GM23338 (cell line): ENCODE results near the gene NET1. TPM values are rescaled to one million over a fixed set of nuclear protein-coding genes. Genes with fewer than 3 reads are reported as not detected.

Experiments used
- ATAC-seq: fragments of 200-7000 bp; cut with Tn5 transposase; 3 replicates; pipeline ENCODE4 v1.9.1; 2020
- DNase-seq: peaks from one replicate; pipeline ENCODE4 v3.0.0-alpha.2; 2015; ENCODE audit warnings: low spot score
- H2AFZ ChIP-seq: fragments of 200-600 bp; sonication (generic); 2 replicates; pipeline ENCODE4 v1.8.0; 2016; ENCODE audit warnings: antibody characterized with exemption, mild to moderate bottlenecking, moderate library complexity
- H3F3A ChIP-seq: fragments of 200-600 bp; sonication (generic); replicated peaks from 2 replicates; pipeline ENCODE4 v1.8.0; 2017; ENCODE audit warnings: antibody characterized with exemption, mixed run types, low read depth
- H3K27ac ChIP-seq: fragments of 200-600 bp; sonication (generic); 2 replicates; pipeline ENCODE4 v1.6.1; 2016; ENCODE audit warnings: low read depth
- H3K27me3 ChIP-seq: fragments of 200-600 bp; sonication (generic); 2 replicates; pipeline ENCODE4 v1.8.0; 2016; ENCODE audit warnings: mild to moderate bottlenecking, mixed run types, moderate library complexity; ENCODE audit not compliant: insufficient read depth
- H3K36me3 ChIP-seq: fragments of 200-600 bp; sonication (generic); 2 replicates; pipeline ENCODE4 v1.8.0; 2016; ENCODE audit warnings: mild to moderate bottlenecking; ENCODE audit not compliant: insufficient read depth
- H3K4me1 ChIP-seq: fragments of 200-600 bp; sonication (generic); 2 replicates; pipeline ENCODE4 v1.8.0; 2016; ENCODE audit warnings: mild to moderate bottlenecking, moderate library complexity; ENCODE audit not compliant: insufficient read depth
- H3K4me2 ChIP-seq: fragments of 200-600 bp; sonication (generic); 2 replicates; pipeline ENCODE4 v1.7.1; 2017; ENCODE audit warnings: mixed run types
- H3K4me3 ChIP-seq: fragments of 200-600 bp; sonication (generic); 2 replicates; pipeline ENCODE4 v1.6.1; 2016; ENCODE audit warnings: mixed run types
- H3K79me2 ChIP-seq: fragments of 200-600 bp; sonication (generic); replicated peaks from 2 replicates; pipeline ENCODE4 v1.8.0; 2017; ENCODE audit warnings: mild to moderate bottlenecking; ENCODE audit not compliant: insufficient read depth
- H3K9me2 ChIP-seq: fragments of 200-600 bp; sonication (generic); 2 replicates; pipeline ENCODE4 v1.8.0; 2017; ENCODE audit not compliant: insufficient read depth
- H4K20me1 ChIP-seq: fragments of 200-600 bp; sonication (generic); replicated peaks from 2 replicates; pipeline ENCODE4 v1.8.0; 2017; ENCODE audit warnings: mild to moderate bottlenecking; ENCODE audit not compliant: insufficient read depth
- H3K27ac Mint-ChIP-seq: 2 replicates; pipeline ENCODE4 v1.8.0; 2020; ENCODE audit warnings: inconsistent platforms, mild to moderate bottlenecking, moderate library complexity, mixed read lengths
- H3K27me3 Mint-ChIP-seq: 3 replicates; pipeline ENCODE4 v1.8.0; 2022; ENCODE audit warnings: low read depth, mild to moderate bottlenecking, moderate library complexity, mixed read lengths, inconsistent platforms; ENCODE audit not compliant: insufficient read depth, poor library complexity
- H3K36me3 Mint-ChIP-seq: 3 replicates; pipeline ENCODE4 v1.8.0; 2021; ENCODE audit warnings: low read depth, mild to moderate bottlenecking, inconsistent platforms, moderate library complexity, mixed read lengths
- H3K4me1 Mint-ChIP-seq: 3 replicates; pipeline ENCODE4 v1.8.0; 2020; ENCODE audit warnings: mild to moderate bottlenecking, inconsistent platforms, mixed read lengths
- H3K4me3 Mint-ChIP-seq: 3 replicates; pipeline ENCODE4 v1.8.0; 2021; ENCODE audit warnings: moderate library complexity, mild to moderate bottlenecking, inconsistent platforms, mixed read lengths
- H3K9me3 Mint-ChIP-seq: 3 replicates; pipeline ENCODE4 v1.8.0; 2020; ENCODE audit warnings: moderate library complexity, mild to moderate bottlenecking, inconsistent platforms, mixed read lengths
- EZH2 ChIP-seq: fragments of 200-600 bp; sonication (generic); IDR thresholded peaks from one replicate; pipeline ENCODE4 v1.8.0; 2017; ENCODE audit warnings: antibody characterized with exemption, mild to moderate bottlenecking, low read depth; ENCODE audit not compliant: unreplicated experiment
- STAT1 ChIP-seq: IDR thresholded peaks from one replicate; pipeline ENCODE4 v1.6.1; 2016; ENCODE audit warnings: antibody characterized with exemption; ENCODE audit not compliant: unreplicated experiment
- ZNF114 ChIP-seq: fragments of 250-450 bp; sonication (Bioruptor Pico); IDR thresholded peaks from 2 replicates; pipeline ENCODE4 v1.5.0; 2020; ENCODE audit warnings: mild to moderate bottlenecking, moderate library complexity
- ZNF331 ChIP-seq: fragments of 250-450 bp; sonication (Bioruptor Pico); IDR thresholded peaks from 2 replicates; pipeline ENCODE4 v1.5.0; 2020; ENCODE audit warnings: low read depth, mild to moderate bottlenecking, moderate library complexity
- polyA plus RNA-seq: library from polyadenylated mRNA; unstranded; fragments of >200 nt; fragmentation: Nextera tagmentation; extraction: Ambion mirVana; gene quantifications from 2 replicates; pipeline ENCODE4 v1.2.1, GENCODE V29; 2016
- total RNA-seq: library from RNA; depleted of rRNA; stranded (reverse); fragments of >200 nt; shearing (Covaris generic); gene quantifications from 2 replicates; pipeline ENCODE4 v1.2.3, GENCODE V29; 2014
- TF ChIP-seq, protein P1 (sequence below): IDR thresholded peaks from 2 replicates; pipeline ENCODE4 v1.6.1; 2016; ENCODE audit warnings: antibody characterized with exemption
- TF ChIP-seq, protein P2 (sequence below): IDR thresholded peaks from one replicate; pipeline ENCODE4 v1.6.1; 2018; ENCODE audit warnings: antibody characterized with exemption; ENCODE audit not compliant: unreplicated experiment
- TF ChIP-seq, protein P3 (sequence below): fragments of 250-450 bp; sonication (Bioruptor Pico); IDR thresholded peaks from 2 replicates; pipeline ENCODE4 v1.5.0; 2020; ENCODE audit warnings: mild to moderate bottlenecking, moderate library complexity
- TF ChIP-seq, protein P4 (sequence below), 2 experiments: fragments of 200-600 bp in 1 of 2; sonication (generic) in 1 of 2; conservative IDR thresholded peaks; 2 replicates each; pipeline versions ENCODE4 v1.5.1 to v1.6.1; 2016 to 2017; ENCODE audit warnings: antibody characterized with exemption in 2 of 2, low read depth in 2 of 2, mild to moderate bottlenecking in 2 of 2, moderate library complexity in 1 of 2

The NET1 gene
- total and polyA plus RNA-seq, 2 experiments from 2014 or later, result 47.9 to 93.9 TPM

DNA sequence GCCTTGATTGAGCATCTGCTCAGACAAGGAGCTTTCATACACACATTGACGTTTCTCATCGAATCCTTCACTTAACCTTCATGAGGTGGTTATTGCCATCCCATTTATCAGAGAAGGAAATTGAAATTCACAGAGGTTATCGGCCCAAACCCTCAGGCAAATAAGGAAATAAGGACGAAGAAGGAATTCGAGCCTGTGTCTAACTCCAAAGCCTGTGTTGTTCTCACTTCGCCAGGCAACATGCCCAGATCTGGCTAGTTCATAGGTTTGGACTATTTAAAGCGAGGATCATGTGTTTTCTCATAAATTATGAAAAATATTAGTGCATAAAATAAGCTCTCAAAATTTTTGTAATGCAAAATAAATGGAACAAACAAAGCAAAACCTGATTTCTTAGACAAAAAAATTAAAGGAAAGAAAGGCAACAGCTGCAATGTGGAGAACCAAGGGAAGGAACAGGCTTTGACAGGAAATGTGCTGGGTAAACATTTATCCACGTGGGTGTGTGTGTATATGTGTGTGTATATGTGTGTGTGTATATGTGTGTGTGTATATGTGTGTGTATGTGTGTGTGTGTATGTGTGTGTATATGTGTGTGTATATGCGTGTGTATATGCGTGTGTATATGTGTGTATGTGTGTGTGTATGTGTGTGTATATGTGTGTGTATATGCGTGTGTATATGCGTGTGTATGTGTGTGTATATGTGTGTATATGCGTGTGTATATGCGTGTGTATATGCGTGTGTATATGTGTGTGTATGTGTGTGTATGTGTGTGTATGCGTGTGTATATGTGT is 42.8 kb upstream of the NET1 start (continued):
- TF ChIP-seq STAT1 (no peak), ZNF331 (CRISPR knock-in tag) (no peak)
- TF ChIP-seq, protein P1, sequence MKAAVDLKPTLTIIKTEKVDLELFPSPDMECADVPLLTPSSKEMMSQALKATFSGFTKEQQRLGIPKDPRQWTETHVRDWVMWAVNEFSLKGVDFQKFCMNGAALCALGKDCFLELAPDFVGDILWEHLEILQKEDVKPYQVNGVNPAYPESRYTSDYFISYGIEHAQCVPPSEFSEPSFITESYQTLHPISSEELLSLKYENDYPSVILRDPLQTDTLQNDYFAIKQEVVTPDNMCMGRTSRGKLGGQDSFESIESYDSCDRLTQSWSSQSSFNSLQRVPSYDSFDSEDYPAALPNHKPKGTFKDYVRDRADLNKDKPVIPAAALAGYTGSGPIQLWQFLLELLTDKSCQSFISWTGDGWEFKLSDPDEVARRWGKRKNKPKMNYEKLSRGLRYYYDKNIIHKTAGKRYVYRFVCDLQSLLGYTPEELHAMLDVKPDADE, result no peak

DNA sequence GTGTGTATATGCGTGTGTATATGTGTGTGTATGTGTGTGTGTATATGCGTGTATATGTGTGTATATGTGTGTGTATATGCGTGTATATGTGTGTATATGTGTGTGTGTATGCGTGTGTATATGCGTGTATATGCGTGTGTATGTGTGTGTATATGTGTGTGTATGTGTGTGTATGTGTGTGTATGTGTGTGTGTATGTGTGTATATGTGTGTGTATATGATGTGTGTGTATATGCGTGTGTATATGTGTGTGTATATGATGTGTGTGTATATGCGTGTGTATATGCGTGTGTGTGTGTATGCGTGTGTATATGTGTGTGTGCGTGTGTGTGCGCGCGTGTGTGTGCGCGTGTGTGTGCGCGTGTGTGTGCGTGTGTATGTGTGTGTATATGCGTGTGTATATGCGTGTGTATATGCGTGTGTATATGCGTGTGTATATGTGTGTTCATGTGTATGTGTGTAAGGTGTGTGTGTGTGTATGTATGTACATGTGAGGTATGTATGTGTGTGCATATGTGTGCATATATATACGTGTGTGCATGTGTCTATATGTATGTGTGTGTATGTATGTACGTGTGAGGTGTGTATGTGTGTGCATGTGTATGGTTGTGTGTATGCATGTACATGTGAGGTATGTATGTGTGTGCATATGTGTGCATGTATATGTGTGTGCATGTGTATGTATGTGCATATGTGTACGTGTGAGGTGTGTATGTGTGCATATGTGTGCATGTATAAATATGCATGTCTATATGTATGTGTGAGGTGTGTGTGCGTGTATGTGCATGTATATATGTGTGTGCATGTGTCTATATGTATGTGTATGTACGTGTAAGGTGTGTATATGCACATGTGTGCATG is 41.6 kb upstream of the NET1 start:
- Mint-ChIP-seq H3K27me3 (peaks cover 6% of the 10 kb centered on the region), H3K4me1 (no peaks in the 10 kb centered on the region), H3K9me3 (peaks cover 41% of the 10 kb centered on the region), H3K27ac (no peak overlapping the region), H3K36me3 (peaks cover 23% of the 10 kb centered on the region), H3K4me3 (no peak overlapping the region)
- Histone ChIP-seq H3K4me1 (no peaks in the 10 kb centered on the region), H3K27ac (no peak overlapping the region), H4K20me1 (no peaks in the 10 kb centered on the region), H3K4me2 (no peak overlapping the region), H3F3A (peaks cover 15% of the 10 kb centered on the region), H3K27me3 (no peaks in the 10 kb centered on the region), H3K4me3 (no peak overlapping the region), H3K79me2 (no peaks in the 10 kb centered on the region), H3K36me3 (no peaks in the 10 kb centered on the region), H3K9me2 (0 out of 2 replicates have a peak, but pooled peaks cover 4% of the 10 kb centered on the region), H2AFZ (no peak overlapping the region)
- no peak for ATAC-seq
- no peak for DNase-seq
- TF ChIP-seq, protein P2, sequence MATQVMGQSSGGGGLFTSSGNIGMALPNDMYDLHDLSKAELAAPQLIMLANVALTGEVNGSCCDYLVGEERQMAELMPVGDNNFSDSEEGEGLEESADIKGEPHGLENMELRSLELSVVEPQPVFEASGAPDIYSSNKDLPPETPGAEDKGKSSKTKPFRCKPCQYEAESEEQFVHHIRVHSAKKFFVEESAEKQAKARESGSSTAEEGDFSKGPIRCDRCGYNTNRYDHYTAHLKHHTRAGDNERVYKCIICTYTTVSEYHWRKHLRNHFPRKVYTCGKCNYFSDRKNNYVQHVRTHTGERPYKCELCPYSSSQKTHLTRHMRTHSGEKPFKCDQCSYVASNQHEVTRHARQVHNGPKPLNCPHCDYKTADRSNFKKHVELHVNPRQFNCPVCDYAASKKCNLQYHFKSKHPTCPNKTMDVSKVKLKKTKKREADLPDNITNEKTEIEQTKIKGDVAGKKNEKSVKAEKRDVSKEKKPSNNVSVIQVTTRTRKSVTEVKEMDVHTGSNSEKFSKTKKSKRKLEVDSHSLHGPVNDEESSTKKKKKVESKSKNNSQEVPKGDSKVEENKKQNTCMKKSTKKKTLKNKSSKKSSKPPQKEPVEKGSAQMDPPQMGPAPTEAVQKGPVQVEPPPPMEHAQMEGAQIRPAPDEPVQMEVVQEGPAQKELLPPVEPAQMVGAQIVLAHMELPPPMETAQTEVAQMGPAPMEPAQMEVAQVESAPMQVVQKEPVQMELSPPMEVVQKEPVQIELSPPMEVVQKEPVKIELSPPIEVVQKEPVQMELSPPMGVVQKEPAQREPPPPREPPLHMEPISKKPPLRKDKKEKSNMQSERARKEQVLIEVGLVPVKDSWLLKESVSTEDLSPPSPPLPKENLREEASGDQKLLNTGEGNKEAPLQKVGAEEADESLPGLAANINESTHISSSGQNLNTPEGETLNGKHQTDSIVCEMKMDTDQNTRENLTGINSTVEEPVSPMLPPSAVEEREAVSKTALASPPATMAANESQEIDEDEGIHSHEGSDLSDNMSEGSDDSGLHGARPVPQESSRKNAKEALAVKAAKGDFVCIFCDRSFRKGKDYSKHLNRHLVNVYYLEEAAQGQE, result no peak
- TF ChIP-seq ZNF114 (CRISPR knock-in tag) (no peak), EZH2 (no peak)
- TF ChIP-seq, protein P3, sequence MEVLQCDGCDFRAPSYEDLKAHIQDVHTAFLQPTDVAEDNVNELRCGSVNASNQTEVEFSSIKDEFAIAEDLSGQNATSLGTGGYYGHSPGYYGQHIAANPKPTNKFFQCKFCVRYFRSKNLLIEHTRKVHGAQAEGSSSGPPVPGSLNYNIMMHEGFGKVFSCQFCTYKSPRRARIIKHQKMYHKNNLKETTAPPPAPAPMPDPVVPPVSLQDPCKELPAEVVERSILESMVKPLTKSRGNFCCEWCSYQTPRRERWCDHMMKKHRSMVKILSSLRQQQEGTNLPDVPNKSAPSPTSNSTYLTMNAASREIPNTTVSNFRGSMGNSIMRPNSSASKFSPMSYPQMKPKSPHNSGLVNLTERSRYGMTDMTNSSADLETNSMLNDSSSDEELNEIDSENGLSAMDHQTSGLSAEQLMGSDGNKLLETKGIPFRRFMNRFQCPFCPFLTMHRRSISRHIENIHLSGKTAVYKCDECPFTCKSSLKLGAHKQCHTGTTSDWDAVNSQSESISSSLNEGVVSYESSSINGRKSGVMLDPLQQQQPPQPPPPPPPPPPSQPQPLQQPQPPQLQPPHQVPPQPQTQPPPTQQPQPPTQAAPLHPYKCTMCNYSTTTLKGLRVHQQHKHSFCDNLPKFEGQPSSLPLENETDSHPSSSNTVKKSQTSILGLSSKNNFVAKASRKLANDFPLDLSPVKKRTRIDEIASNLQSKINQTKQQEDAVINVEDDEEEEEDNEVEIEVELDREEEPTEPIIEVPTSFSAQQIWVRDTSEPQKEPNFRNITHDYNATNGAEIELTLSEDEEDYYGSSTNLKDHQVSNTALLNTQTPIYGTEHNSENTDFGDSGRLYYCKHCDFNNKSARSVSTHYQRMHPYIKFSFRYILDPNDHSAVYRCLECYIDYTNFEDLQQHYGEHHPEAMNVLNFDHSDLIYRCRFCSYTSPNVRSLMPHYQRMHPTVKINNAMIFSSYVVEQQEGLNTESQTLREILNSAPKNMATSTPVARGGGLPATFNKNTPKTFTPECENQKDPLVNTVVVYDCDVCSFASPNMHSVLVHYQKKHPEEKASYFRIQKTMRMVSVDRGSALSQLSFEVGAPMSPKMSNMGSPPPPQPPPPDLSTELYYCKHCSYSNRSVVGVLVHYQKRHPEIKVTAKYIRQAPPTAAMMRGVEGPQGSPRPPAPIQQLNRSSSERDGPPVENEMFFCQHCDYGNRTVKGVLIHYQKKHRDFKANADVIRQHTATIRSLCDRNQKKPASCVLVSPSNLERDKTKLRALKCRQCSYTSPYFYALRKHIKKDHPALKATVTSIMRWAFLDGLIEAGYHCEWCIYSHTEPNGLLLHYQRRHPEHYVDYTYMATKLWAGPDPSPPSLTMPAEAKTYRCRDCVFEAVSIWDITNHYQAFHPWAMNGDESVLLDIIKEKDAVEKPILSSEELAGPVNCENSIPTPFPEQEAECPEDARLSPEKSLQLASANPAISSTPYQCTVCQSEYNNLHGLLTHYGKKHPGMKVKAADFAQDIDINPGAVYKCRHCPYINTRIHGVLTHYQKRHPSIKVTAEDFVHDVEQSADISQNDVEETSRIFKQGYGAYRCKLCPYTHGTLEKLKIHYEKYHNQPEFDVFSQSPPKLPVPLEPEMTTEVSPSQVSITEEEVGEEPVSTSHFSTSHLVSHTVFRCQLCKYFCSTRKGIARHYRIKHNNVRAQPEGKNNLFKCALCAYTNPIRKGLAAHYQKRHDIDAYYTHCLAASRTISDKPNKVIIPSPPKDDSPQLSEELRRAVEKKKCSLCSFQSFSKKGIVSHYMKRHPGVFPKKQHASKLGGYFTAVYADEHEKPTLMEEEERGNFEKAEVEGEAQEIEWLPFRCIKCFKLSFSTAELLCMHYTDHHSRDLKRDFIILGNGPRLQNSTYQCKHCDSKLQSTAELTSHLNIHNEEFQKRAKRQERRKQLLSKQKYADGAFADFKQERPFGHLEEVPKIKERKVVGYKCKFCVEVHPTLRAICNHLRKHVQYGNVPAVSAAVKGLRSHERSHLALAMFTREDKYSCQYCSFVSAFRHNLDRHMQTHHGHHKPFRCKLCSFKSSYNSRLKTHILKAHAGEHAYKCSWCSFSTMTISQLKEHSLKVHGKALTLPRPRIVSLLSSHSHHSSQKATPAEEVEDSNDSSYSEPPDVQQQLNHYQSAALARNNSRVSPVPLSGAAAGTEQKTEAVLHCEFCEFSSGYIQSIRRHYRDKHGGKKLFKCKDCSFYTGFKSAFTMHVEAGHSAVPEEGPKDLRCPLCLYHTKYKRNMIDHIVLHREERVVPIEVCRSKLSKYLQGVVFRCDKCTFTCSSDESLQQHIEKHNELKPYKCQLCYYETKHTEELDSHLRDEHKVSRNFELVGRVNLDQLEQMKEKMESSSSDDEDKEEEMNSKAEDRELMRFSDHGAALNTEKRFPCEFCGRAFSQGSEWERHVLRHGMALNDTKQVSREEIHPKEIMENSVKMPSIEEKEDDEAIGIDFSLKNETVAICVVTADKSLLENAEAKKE (CRISPR knock-in tag), result no peak
- TF ChIP-seq, protein P4, sequence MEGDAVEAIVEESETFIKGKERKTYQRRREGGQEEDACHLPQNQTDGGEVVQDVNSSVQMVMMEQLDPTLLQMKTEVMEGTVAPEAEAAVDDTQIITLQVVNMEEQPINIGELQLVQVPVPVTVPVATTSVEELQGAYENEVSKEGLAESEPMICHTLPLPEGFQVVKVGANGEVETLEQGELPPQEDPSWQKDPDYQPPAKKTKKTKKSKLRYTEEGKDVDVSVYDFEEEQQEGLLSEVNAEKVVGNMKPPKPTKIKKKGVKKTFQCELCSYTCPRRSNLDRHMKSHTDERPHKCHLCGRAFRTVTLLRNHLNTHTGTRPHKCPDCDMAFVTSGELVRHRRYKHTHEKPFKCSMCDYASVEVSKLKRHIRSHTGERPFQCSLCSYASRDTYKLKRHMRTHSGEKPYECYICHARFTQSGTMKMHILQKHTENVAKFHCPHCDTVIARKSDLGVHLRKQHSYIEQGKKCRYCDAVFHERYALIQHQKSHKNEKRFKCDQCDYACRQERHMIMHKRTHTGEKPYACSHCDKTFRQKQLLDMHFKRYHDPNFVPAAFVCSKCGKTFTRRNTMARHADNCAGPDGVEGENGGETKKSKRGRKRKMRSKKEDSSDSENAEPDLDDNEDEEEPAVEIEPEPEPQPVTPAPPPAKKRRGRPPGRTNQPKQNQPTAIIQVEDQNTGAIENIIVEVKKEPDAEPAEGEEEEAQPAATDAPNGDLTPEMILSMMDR (conservative IDR thresholded peaks at IDR 0.05; ENCODE audit: low read depth in 2 of 2), result no peak
